Activated CD4-positive, alpha-beta T cell treated with anti-CD3 and anti-CD28 coated beads, Interleukin-2, amount 50 U/mL, for 48 hours (primary cell): ENCODE measurements around the gene NEURL3.
A peak's percentile ranks its signal among the peaks of the same experiment; 100 is the strongest.
"Not testable (repeated sequence)": the region's sequence is repeated elsewhere in the genome, so short reads cannot be mapped to it uniquely, and the experiment has no call there.

ENCODE experiments used
- DNase-seq, 2 experiments: peaks; one replicate each; pipeline ENCODE4 v3.0.0-alpha.2; 2020

The NEURL3 gene

DNA sequence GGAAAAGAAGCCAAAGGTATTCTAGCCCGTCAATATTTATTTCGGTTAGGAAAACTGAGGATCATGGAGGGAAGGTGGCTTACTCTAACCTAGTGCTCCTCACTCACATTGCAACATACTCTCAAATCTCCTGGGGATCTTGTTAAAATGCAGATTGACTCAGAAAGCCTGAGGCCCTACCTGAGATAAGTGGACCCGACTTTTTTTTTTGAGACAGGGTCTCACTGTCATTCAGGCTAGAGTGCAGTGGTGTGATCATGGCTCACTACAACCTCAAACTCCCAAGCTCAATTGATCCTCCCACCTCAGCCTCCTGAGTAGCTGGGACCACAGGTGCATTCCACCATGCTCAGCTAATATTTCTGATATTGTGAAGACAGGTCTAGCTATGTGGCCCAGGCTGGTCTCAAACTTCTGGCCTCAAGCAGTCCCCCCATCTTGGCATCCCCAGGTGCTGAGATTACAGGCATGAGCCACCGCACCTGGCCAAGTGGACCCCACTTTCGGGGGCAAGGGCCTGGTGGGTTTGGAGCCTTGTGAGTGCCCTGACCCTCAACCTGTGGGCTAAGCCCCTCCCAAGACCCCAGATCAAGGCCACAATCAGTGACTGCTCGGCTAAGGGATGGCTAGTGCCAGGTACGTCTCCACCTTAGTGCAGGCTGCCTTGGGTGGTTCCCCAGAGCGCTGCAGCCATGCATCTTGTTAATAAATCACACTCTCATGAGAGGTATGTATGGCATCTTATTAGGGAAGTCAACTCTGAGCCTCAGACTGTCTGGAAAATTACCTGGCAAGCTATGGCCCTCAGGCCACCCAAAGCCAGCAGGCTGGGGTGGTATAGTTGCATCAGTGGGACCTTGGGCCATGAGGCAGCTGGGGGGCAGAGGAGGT, 1.1 kb upstream of the NEURL3 start:
- DNase-seq, result no peak

GRCh38 chr2:96503637-96504243, 1.4 kb downstream of the NEURL3 start:
- no peak for DNase-seq

GRCh38 chr2:96502891-96503636, 2.1 kb downstream of the NEURL3 start:
- no peak for DNase-seq

GRCh38 chr2:96501886-96502810, 3.0 kb downstream of the NEURL3 start:
- no peak for DNase-seq

GRCh38 chr2:96501471-96501874, 3.7 kb downstream of the NEURL3 start:
- peak; percentile 17 to 21 for DNase-seq

- no peak for DNase-seq
These were observed 4.6 kb downstream of the NEURL3 start for GRCh38 chr2:96500385-96501066.

DNA sequence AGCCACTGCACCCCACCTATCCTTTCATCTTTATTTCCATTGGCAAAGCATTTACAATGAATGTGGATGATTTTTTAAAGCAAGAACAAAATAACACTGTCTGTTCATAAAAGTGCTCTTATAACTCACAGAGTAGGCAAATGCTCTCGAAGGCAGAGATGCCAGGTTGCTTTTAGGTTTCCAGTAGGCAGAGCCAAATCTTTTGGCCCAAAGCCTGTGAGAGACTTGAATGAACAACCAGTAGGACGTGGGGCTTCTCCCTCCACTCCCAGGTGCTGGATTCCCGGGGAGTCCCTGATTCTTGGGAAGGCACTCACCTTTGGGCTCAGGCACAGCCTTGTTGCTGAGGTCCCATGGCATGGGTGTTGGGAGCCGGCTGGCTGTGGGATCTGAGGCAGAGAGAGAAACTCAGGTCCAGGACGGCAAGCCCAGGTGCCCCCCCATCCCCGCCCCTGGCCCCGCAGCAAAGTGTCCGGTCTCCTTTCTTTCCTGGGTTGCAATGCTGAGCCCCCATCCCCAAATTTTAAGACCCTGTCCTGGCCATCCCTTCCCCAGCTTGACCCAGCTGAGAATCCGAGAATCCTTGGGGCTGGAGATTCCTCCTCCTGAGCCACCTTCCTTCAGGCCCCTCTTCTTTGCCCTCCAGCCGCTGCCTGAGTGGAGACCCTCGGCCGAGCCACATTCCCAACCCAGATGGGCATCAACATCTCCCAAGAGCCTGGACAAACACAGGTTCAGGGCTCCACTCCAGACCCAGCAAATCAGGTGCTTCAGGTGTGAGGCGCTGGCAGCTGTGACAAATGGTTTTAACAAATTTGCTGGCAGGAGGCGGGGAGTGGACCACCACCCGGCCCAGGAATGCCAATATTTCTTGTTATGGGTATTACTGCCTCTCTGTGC, 5.8 kb downstream of the NEURL3 start:
- DNase-seq, result no peak

DNA sequence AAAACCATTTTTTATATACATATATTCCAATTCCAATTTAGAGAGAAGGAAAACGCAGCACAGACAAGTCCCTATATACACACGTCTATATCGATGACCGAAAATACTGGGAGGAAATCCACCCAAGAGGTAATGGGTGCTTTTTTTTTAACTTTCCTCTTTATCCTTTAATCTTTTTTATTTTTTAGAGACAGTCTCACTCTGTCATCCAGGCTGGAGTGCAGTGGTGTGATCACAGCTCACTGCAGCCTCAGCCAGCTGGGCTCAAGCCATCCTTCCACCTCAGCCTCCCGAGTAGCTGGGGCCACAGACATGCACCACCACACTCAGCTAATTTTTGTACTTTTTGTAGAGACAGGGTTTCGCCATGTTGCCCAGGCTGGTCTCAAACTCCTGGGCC, 6.5 kb downstream of the NEURL3 start:
- not testable (repeated sequence) for DNase-seq

GRCh38 chr2:96498021-96498431, 7.1 kb downstream of the NEURL3 start:
- no peak for DNase-seq

DNA sequence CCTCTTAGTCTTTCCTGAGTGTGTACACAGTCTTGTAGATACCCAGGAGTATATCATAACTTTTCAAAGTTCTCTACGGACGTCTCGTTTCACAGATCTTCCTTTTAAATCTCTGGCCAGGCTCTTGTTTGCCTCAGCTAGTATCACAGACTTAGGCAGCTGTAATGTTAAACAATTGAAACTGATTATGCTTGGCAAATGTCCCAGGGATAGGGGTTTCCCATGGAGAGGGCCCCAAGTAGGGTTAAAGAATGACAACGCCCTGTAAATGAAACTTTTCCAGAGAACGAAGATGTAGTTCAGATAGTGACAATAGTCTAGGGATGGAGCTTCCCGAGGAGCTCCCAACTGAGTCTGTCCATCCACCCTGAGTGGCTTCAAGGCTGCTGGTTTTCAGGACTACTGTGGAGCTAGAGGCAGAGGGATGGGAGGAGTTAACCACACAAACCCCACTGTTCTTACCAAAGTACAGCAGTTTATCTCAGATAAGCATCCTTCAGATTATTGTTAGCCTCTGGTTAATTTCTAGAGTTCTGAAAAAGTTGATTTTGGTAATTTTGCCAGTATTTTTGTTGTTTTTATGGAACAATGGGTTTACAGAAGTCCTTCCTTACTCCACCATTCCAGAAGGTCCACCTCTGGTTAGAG, 9.1 kb downstream of the NEURL3 start:
- DNase-seq, result no peak

GRCh38 chr2:96494188-96494587, 11.0 kb downstream of the NEURL3 start:
- DNase-seq, result no peak

DNA sequence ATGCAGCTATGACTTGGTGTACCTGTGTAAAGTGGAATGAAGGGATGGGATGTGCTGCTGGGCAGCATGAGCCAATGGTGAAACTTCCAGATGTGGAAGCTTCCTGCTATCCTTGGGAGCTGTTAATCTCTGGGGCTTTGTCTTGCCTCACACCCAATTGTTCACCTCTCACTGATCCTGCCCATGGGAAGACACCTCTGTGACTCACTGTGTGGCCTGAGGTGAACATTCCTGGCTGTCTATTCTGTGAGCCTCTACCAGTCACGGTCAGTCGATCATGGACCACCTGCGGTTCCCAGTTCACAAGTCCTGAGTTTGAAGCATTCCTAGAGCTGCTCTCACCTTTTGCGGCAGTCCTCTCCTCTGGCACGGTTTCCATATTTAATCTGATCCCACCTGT, 12.1 kb downstream of the NEURL3 start:
- DNase-seq, result no peak

GRCh38 chr2:96491860-96492497, 13.2 kb downstream of the NEURL3 start:
- DNase-seq, result no peak

GRCh38 chr2:96489663-96490062, 15.5 kb downstream of the NEURL3 start:
- DNase-seq, result no peak

DNA sequence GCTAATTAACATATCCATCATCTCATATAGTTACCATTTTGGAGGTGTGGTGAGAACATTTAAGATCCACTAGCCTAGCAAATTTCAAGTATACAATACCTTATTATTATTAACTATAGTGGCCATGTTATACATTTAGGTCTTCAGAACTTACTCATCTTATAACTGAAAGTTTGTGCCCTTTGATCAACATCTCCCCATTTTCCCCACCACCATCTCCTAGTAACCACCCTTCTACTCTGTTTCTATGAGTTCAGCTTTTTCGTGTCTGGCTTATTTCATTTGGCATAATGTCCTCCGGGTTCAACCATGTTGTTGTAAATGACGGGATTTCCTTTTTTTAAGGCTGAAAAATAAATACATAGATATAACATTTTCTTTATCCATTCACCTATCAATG, 15.9 kb downstream of the NEURL3 start:
- DNase-seq, result no peak

- DNase-seq, result no peak
These were observed 18.5 kb downstream of the NEURL3 start for GRCh38 chr2:96486696-96487095.

GRCh38 chr2:96485751-96486651, 19.2 kb downstream of the NEURL3 start:
- peak; percentile 78 to 86 for DNase-seq

- DNase-seq, result peak; percentile 12 to 21
These were observed 19.8 kb downstream of the NEURL3 start for GRCh38 chr2:96485350-96485749.

GRCh38 chr2:96484091-96484490, 21.1 kb downstream of the NEURL3 start:
- DNase-seq, result no peak
